Nucleus accumbens (tissue), 56 donors: ENCODE data around the gene KCND2.

Source experiments
- DNase-seq, 56 donors: peaks; one replicate each; lab custom pipeline; 2025; lab: John Stamatoyannopoulos, UW

Gene KCND2

GRCh38 chr7:120307991-120308545 lies 35.1 kb downstream of the KCND2 start:
- no peak for DNase-seq

GRCh38 chr7:120311028-120311788 lies 38.2 kb downstream of the KCND2 start:
- no peak for DNase-seq

DNA sequence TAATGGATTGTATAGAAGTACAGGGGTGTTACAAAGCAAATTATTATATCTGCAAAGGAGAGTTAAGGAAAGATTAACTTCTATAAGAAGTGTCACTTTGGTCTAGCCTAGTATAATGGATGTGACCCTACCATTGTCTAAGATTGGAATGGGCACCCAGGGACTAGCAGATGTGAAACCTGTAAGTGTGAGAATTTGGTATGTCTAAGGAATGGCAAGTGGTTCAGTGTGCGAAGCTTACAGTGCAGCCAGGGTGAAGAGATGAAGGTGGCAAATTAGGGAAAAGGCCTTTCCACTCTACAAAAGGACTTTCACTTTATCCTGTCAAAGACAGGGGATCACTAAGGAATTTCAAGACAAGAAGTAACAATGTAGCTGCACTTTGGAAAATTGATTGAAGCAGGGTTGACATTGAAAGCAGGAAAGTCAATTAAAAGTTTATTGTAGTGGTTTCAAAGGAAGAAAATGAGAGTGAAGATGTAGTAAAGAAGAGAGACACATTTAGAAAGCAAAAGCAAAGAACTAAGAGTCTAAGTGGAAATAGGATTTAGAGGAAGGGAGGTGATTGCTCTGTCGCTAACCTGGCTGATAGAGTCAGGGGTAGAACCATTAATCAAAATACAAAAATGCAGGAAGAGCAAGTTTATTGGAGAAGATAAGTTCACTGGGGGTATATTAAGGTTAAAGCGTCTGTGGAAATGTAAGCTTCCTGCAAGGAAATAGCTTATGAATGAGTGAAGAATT lies 47.4 kb downstream of the KCND2 start:
- DNase-seq = no peak

DNA sequence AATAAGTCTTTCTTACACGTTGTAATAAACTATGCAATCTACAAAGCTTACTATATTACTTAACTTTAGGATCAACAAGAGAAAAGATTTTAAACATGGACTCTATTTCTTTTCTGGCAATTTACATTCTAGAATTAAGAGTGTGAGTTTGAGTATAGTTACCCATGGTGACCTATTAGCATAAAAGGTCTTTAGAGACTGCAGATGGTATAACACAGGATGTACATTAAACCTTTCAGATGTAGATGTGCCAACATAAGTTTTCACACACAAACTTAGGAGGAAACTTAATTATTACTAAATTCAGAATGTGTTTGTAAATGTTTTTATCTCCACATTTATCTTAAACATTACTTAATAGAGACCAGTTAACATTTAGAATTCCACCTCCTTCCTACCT lies 54.1 kb downstream of the KCND2 start:
- DNase-seq = no peak

DNA sequence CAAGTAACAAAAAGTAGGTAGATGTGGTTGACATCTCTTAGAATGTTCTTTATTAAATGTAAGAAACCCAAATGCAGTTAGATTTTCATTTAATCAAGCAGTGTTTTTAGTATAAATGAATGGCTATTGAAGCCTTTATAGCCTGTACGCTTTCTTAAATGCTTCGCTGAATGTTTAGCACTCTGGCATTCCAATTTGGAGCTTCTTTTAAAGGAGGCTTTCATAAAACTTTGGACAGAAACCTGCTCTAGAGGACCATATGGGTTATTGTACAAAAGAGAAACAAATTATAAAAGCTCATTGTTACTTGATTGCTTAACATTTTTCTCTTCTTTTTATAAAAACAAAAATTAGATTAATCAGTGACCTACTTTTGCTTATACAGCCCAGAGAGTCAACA lies 59.5 kb downstream of the KCND2 start:
- DNase-seq = no peak

- no peak for DNase-seq
Measured at GRCh38 chr7:120334475-120334874, 61.5 kb downstream of the KCND2 start.

GRCh38 chr7:120337308-120337907 lies 64.4 kb downstream of the KCND2 start:
- no peak for DNase-seq

DNA sequence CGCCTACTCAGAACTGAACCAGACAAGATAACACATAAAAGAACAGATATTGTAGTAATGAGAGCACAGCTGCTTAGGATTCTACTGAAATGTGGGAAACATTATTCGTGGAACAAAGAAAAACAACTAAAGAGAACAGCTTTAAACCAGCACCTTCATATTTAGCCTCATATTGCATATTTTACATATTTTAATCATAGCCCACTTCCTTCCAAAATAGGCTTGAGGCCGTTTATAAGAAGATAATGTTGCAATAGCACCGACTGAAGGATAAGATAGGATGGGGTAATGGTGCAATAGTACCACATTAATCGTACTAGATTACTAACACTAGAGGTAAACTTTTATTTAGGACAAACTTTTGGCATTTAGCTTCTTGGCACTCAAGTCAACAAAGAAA lies 71.3 kb downstream of the KCND2 start:
- DNase-seq = no peak

GRCh38 chr7:120353171-120353570 lies 80.2 kb downstream of the KCND2 start:
- DNase-seq = no peak

DNA sequence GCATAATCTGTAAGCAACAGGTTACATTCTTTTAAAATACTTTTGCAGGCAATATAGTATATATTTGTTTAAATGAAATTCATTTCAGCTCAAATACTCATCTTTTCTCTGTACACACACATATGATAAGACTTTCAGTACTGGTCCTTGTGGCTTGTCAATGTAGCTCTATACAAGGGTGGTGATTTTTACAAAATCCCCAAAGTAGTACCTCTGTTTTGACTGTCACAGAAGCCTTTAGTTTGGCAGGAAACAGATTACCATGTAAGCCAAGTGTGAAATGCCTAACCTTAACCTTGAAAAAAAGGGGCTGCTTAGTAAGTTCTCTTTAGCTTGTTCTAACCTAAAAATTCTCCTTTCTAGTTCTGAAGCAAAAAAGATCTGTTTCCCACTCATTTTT lies 87.9 kb downstream of the KCND2 start:
- DNase-seq = no peak

DNA sequence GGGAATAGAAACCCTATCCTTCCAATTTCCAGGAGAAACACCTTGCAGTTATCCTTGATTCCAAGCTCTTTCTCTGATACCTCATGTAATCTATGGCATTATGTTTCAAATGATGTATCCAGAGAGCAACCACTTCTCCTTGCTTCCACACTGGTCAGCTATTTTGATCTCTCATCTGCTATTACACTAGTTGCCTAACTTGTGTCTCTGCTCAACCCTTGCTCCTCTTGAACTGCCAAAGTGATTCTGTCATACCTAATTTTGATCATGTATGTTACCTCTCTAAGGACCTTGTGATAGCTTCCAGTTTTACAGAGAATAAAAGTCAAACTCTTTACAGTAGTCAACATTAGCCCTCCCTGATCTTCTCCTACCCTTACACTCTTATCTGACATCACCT lies 90.4 kb downstream of the KCND2 start:
- no peak for DNase-seq

DNA sequence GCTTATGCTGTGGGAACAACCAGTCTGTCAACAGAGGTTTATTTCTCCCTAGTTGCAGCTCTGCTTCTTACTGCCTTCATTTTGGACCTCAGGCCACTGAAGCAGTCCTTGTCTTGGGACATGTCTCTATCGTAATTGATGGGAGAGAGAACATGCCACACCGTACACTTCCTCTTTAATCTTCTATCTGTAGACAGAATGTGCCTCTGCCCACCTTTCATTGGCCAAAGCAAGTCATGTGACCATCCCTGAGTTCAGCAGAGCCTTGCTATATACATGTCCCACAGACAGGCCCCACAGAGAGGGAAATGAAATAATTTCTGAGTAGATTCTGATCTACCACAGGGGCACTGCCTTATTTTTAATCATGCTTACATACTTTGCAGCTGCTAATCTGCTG lies 98.0 kb downstream of the KCND2 start:
- no peak for DNase-seq

DNA sequence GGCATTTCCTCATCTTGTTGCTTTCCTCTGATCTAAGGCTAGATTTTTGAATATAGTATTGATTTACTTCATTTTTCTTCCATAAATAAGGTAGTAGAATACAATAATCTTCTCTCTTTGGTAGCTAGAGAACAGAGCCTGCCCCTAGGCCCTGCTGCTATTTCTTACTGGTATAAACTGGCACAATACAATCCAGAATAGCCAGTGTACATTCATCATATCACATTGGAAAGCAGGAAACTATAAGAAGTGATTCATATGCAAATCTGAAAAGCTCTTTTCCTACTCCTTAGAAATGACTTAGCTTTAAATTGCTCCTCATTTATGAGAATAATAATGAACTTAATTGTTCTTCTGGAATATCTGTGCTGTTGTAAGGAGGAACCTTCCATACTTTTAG lies 100.2 kb downstream of the KCND2 start:
- no peak for DNase-seq

GRCh38 chr7:120394595-120394994 lies 121.6 kb downstream of the KCND2 start:
- no peak for DNase-seq

GRCh38 chr7:120395526-120396019 lies 122.6 kb downstream of the KCND2 start:
- DNase-seq = no peak

GRCh38 chr7:120398284-120399000 lies 125.5 kb downstream of the KCND2 start:
- no peak for DNase-seq

GRCh38 chr7:120400806-120401455 lies 128.0 kb downstream of the KCND2 start:
- DNase-seq = no peak

GRCh38 chr7:120402079-120402767 lies 129.2 kb downstream of the KCND2 start:
- DNase-seq = no peak

DNA sequence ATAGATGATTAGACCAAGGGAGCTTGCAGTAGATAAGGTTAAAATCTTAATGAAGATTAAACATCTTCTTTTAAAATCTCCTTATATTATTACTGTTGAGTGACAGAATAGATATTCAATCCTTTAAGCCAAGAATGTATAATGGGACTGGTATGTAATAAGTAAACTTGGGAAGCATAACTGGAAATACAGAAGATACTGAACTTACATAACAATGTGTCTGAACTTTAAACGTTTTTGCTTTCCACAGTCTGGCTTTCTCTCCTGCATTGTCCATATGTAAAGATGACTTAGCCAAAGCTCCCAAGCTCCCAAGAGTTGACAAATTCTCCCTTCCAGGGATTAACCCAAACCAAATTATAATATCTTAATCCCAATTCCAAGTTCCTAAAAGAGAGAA lies 129.8 kb downstream of the KCND2 start:
- no peak for DNase-seq
